SJSA1 (cell line): ENCODE measurements around the gene LIG1. TPM values are rescaled to one million over a fixed set of nuclear protein-coding genes. Genes with fewer than 3 reads are reported as not detected.

Experiments
- total RNA-seq: library from RNA; depleted of rRNA; stranded (reverse); fragments of >200 nt; shearing (Covaris generic); gene quantifications from 2 replicates; pipeline ENCODE4 v1.2.3, GENCODE V29; 2014; rRNA removed

The LIG1 gene
- total RNA-seq, 1 experiment from 2014 or later = 60.6 TPM

Other genes starting within 250 kb of the LIG1 start
- not detected in 2 replicates for gene BSPH1, start 178.2 kb downstream of the LIG1 start, total RNA-seq
- not detected in 2 replicates for gene ELSPBP1, start 175.7 kb downstream of the LIG1 start, total RNA-seq
- not detected in 2 replicates for gene CABP5, start 126.3 kb downstream of the LIG1 start, total RNA-seq
- gene PLA2G4C, start 59.5 kb downstream of the LIG1 start, total RNA-seq = 3.4 and 7.9 TPM in 2 replicates
- gene ZSWIM9, start 336 bp upstream of the LIG1 start, total RNA-seq = 2.9 and 4.7 TPM in 2 replicates
- gene CARD8, start 85.6 kb upstream of the LIG1 start, total RNA-seq = 24.6 and 25.5 TPM in 2 replicates
- 0.16 TPM in 1 of 2 replicates, not detected in the other for gene ZNF114, start 99.7 kb upstream of the LIG1 start, total RNA-seq
- 43.8 and 62.2 TPM in 2 replicates for gene EMP3, start 155.2 kb upstream of the LIG1 start, total RNA-seq
- gene TMEM143, start 193.6 kb upstream of the LIG1 start, total RNA-seq = 0.38 and 3.2 TPM in 2 replicates
- not detected in 2 replicates for gene SYNGR4, start 194.0 kb upstream of the LIG1 start, total RNA-seq
- 58.0 and 99.3 TPM in 2 replicates for gene KDELR1, start 221.2 kb upstream of the LIG1 start, total RNA-seq
- 0.05 TPM in 1 of 2 replicates, not detected in the other for gene GRIN2D, start 223.3 kb upstream of the LIG1 start, total RNA-seq